Body of pancreas (tissue), 4 donors: ENCODE data around the gene SLC6A2. TPM values are rescaled to one million over a fixed set of nuclear protein-coding genes. Genes with fewer than 3 reads are reported as not detected.

Source experiments
- ATAC-seq: fragments of 150-250 bp; one replicate; pipeline ENCODE4 v1.9.1; 2016
- DNase-seq, 4 donors: peaks; one replicate each; pipeline ENCODE4 v3.0.0-alpha.2; 2019
- H3K27ac ChIP-seq, 4 donors: fragments of 200-600 bp; sonication (generic); 1 replicate in 3 of 4; 2 replicates in 1 of 4; pipeline versions ENCODE4 v1.5.1 to v1.6.1; 2016 to 2019; ENCODE audit warnings: mild to moderate bottlenecking in 1 of 4, mixed read lengths in 1 of 4, moderate library complexity in 1 of 4
- H3K27me3 ChIP-seq, 2 donors: fragments of 200-600 bp; sonication (generic); one replicate each; pipeline ENCODE4 v1.6.0; 2016; ENCODE audit warnings: mild to moderate bottlenecking in 1 of 2
- H3K36me3 ChIP-seq, 2 donors: fragments of 200-600 bp; sonication (generic); replicated peaks in 1 of 2; 2 replicates each; pipeline ENCODE4 v1.5.1; 2016; ENCODE audit warnings: low read depth in 2 of 2; ENCODE audit not compliant: insufficient read depth in 1 of 2
- H3K4me1 ChIP-seq: fragments of 200-600 bp; sonication (generic); one replicate; pipeline ENCODE4 v1.6.0; 2016
- H3K4me3 ChIP-seq, 2 donors: fragments of 200-600 bp; sonication (generic); 1 replicate in 1 of 2; 2 replicates in 1 of 2; pipeline ENCODE4 v1.5.1; 2016 to 2019
- H3K9me3 ChIP-seq, 3 donors: fragments of 200-600 bp; sonication (generic); 1 replicate in 2 of 3; 2 replicates in 1 of 3; pipeline ENCODE4 v1.5.1; 2016
- POLR2A ChIP-seq, 3 donors: fragments of 450-650 bp; IDR thresholded peaks; one replicate each; pipeline ENCODE4 v1.6.1; 2016; ENCODE audit warnings: antibody characterized with exemption in 3 of 3, mild to moderate bottlenecking in 2 of 3
- WGBS, 2 donors: methylation state at CpG; one replicate each; pipeline ENCODE4 v1.1.5; 2017; 5-methylcytosine and 5-hydroxymethylcytosine counted together
- intact Hi-C: fragments of 100-400 bp; cut with DNase I; formaldehyde crosslinking; loops from one replicate; pipeline ENCODE4 v1.15.1; 2023
- total RNA-seq, 2 donors: library from RNA; depleted of rRNA; stranded (reverse); fragments of >200 nt; gene quantifications; one replicate each; pipeline ENCODE4 v1.1.0, GENCODE V29; 2016
- TF ChIP-seq, protein P1 (sequence below), 7 experiments: fragments of 450-650 bp in 4 of 7; fragments of 200-600 bp in 3 of 7; sonication (generic) in 3 of 7; IDR thresholded peaks; one replicate each; pipeline ENCODE4 v1.5.1; 2016 to 2019; ENCODE audit warnings: antibody characterized with exemption in 7 of 7

The SLC6A2 gene
- total RNA-seq, 2 donors from 2014 or later: not detected

DNA sequence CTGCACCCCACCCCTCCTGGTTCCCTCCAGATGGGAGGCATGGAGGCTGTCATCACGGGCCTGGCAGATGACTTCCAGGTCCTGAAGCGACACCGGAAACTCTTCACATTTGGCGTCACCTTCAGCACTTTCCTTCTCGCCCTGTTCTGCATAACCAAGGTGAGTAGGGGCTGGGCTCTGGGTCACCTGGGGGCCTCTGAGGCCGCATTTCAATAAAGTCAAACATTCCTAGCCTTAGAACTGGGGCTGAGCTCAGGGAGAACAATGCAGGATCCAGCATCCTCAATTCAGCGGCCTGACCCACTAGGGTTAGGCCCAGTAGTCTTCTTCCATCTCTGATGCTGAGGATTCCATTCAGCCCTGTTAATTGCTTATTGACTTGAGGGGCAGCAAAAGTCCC is 42.1 kb downstream of the SLC6A2 start:
- intact Hi-C loops: loop anchor here (5.0 kb wide), 1 partner anchor 236 kb away; no protein-coding TSS in a partner anchor
- ATAC-seq (no peak), DNase-seq (no peak)
- TF ChIP-seq, protein P1, sequence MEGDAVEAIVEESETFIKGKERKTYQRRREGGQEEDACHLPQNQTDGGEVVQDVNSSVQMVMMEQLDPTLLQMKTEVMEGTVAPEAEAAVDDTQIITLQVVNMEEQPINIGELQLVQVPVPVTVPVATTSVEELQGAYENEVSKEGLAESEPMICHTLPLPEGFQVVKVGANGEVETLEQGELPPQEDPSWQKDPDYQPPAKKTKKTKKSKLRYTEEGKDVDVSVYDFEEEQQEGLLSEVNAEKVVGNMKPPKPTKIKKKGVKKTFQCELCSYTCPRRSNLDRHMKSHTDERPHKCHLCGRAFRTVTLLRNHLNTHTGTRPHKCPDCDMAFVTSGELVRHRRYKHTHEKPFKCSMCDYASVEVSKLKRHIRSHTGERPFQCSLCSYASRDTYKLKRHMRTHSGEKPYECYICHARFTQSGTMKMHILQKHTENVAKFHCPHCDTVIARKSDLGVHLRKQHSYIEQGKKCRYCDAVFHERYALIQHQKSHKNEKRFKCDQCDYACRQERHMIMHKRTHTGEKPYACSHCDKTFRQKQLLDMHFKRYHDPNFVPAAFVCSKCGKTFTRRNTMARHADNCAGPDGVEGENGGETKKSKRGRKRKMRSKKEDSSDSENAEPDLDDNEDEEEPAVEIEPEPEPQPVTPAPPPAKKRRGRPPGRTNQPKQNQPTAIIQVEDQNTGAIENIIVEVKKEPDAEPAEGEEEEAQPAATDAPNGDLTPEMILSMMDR (IDR thresholded peaks at IDR 0.05): no peak
- TF ChIP-seq POLR2A (IDR thresholded peaks at IDR 0.05): no peak
- Histone ChIP-seq H3K36me3 (no peaks in the 10 kb centered on the region), H3K27ac (no peak overlapping the region), H3K4me1 (no peaks in the 10 kb centered on the region), H3K27me3 (no peaks in the 10 kb centered on the region), H3K9me3 (no peaks in the 10 kb centered on the region), H3K4me3 (no peak overlapping the region)
- 66 to 73% methylated on average over 7 of the region's 7 CpGs for WGBS, 2 donors

DNA sequence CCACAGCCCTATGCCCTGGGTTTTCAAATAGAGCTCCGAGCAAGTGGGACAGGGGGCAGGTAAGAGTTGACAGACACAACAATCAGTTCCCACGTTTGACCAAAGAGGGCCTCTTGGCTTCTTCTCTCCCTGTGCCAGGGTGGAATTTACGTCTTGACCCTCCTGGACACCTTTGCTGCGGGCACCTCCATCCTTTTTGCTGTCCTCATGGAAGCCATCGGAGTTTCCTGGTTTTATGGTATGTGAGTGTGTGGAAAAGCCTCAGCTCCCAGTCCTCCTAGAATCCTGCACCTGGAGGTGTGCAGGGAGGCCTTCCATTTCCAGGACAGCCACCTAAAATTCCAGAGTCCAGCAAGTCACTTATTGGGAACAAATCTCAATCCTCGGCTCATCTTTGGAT is 42.5 kb downstream of the SLC6A2 start:
- H3K4me3 ChIP-seq: no peak overlapping the region
- no peak overlapping the region for H3K27ac ChIP-seq
- no peak for DNase-seq
- no peak for ATAC-seq
- 74 to 76% methylated on average over 6 of the region's 6 CpGs for WGBS, 2 donors
- intact Hi-C loops: loop anchor here (5.0 kb wide), 1 partner anchor 236 kb away; no protein-coding TSS in a partner anchor
- no peaks in the 10 kb centered on the region for H3K27me3 ChIP-seq
- no peaks in the 10 kb centered on the region for H3K36me3 ChIP-seq
- no peaks in the 10 kb centered on the region for H3K9me3 ChIP-seq
- no peaks in the 10 kb centered on the region for H3K4me1 ChIP-seq
- TF ChIP-seq, protein P1 (IDR thresholded peaks at IDR 0.05): no peak
- TF ChIP-seq POLR2A (IDR thresholded peaks at IDR 0.05): no peak

DNA sequence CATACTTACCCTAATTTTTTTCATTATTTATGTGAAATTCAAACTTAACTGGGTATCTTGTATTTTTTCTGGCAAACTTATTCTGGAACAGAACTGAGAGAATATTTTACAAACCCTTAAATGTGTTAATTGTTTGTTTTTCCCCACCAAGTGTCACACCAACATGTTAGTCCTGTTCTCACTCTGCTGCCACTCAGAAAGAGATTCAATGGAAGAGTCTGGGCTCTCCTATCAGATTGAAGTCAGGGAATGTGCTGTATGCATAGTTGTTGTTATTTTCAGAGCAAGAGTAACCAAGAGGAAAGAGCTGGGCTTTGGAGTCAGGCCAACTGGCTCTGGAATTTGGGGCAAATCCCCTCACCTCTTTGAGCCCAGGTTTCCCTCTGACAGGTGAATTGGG is 43.2 kb downstream of the SLC6A2 start:
- intact Hi-C loops: loop anchor here (5.0 kb wide), 1 partner anchor 237 kb away; no protein-coding TSS in a partner anchor
- Histone ChIP-seq H3K4me1 (no peaks in the 10 kb centered on the region), H3K27ac (no peak overlapping the region), H3K4me3 (no peak overlapping the region), H3K36me3 (no peaks in the 10 kb centered on the region), H3K9me3 (no peaks in the 10 kb centered on the region), H3K27me3 (no peaks in the 10 kb centered on the region)
- DNase-seq: no peak
- ATAC-seq: no peak
- TF ChIP-seq, protein P1 (IDR thresholded peaks at IDR 0.05): no peak
- no peak for TF ChIP-seq POLR2A (IDR thresholded peaks at IDR 0.05)

DNA sequence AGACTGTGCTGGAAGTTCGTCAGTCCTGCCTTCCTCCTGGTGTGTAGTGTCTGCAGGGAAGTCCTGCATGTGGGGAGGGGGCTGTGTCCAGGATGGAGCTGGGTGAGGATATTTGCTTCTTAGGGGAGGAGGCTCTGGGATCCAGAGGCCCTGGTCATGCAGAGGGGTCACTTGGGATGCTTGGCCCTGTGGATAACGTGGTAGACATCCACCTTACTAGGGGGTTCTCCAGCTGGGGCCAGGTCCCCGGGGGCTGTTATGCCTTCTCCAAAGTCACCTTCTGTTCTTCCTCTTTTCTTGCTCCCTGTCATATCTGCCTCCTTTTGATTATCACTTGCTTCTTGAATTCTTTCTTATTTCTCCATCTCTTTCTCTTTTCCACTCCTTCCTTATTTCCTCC is 43.8 kb downstream of the SLC6A2 start:
- Histone ChIP-seq H3K27me3 (no peaks in the 10 kb centered on the region), H3K27ac (no peak overlapping the region), H3K9me3 (no peaks in the 10 kb centered on the region), H3K4me3 (no peak overlapping the region), H3K4me1 (no peaks in the 10 kb centered on the region), H3K36me3 (no peaks in the 10 kb centered on the region)
- ATAC-seq: no peak
- intact Hi-C loops: loop anchor here (5.0 kb wide), 1 partner anchor 237 kb away; no protein-coding TSS in a partner anchor
- TF ChIP-seq, protein P1 (IDR thresholded peaks at IDR 0.05): no peak
- no peak for TF ChIP-seq POLR2A (IDR thresholded peaks at IDR 0.05)
- no peak for DNase-seq
- 54 to 57% methylated on average over 3 of the region's 3 CpGs for WGBS, 2 donors

DNA sequence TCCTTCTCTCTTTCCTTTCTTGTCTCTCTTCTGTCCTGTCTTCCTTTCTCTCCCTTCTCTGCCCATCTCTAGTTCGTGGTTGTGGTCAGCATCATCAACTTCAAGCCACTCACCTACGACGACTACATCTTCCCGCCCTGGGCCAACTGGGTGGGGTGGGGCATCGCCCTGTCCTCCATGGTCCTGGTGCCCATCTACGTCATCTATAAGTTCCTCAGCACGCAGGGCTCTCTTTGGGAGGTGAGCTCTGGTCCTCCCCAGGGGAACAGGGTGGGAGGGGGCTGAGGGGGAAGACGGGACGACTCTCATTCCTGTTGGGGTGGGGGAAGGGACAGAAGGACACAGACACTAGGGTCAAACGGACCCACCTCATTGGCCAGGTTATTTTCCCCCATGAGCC is 44.3 kb downstream of the SLC6A2 start:
- TF ChIP-seq POLR2A (IDR thresholded peaks at IDR 0.05): no peak
- TF ChIP-seq, protein P1 (IDR thresholded peaks at IDR 0.05): no peak
- Histone ChIP-seq H3K4me1 (no peaks in the 10 kb centered on the region), H3K4me3 (no peak overlapping the region), H3K27ac (no peak overlapping the region), H3K36me3 (no peaks in the 10 kb centered on the region), H3K27me3 (no peaks in the 10 kb centered on the region), H3K9me3 (no peaks in the 10 kb centered on the region)
- intact Hi-C loops: no loop called here
- ATAC-seq: no peak
- DNase-seq: no peak
- 55 to 71% methylated on average over 10 of the region's 10 CpGs for WGBS, 2 donors
